Stimulated activated CD4-positive, alpha-beta T cell treated with anti-CD3 and anti-CD28 coated beads, TNF-alpha, amount 100 ng/mL, for 24 hours (primary cell): ENCODE data around the gene ITGB2.

Experiments used
- DNase-seq, 3 experiments: peaks; one replicate each; pipeline ENCODE4 v3.0.0-alpha.2; 2020; ENCODE audit warnings: low read depth in 3 of 3

ITGB2 gene

DNA sequence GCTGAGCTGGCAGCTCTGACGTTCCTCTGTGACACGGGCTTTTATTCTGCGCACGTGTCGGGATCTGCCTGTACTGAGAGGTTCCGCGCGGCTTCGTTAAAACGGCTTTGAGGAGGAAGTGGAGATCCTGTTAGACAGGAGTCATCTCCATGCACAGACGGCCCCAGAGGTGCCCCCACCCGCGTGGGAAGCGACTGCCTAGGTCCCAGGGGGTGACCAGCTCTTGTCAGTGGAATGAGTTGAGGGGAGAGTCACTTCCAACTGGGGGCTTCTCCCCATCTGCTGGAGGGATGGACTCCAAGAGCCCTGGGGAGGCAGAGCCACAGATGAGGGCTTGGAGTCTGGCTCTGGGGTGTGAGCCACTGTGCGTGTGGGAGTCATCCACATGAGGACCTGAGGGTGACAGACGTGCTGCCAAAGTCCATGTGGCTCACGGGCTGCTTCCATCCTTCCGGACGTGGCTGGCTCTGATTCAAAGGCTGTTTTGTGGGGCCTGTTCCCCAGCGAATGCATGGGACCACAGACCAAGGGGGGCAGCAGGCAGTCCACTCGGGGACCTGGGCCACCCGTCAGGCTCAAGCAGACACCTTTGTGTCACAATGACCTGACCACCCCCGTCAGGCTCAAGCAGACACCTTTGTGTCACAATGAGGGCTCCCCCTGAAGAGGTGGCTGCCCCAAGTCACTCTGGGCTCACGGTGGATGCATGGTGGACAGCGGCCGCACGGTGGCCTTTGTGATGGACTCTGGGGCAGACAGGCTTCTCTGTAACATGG is 74.0 kb downstream of the ITGB2 start:
- DNase-seq: peak in 1 of 3 experiments; percentile 51

DNA sequence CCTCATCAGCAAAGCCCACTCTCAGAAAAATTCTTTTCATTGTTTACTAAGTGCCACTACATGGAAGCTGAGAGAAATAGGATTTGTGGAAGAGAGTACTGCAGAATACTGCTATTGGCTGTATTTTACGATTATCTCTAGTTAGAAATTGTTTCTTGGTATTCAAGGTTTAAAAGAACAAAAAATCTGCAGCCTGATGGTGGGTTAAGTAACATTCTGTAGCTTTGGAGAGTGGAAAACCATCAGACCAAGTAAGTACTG is 74.5 kb downstream of the ITGB2 start:
- DNase-seq: no peak

DNA sequence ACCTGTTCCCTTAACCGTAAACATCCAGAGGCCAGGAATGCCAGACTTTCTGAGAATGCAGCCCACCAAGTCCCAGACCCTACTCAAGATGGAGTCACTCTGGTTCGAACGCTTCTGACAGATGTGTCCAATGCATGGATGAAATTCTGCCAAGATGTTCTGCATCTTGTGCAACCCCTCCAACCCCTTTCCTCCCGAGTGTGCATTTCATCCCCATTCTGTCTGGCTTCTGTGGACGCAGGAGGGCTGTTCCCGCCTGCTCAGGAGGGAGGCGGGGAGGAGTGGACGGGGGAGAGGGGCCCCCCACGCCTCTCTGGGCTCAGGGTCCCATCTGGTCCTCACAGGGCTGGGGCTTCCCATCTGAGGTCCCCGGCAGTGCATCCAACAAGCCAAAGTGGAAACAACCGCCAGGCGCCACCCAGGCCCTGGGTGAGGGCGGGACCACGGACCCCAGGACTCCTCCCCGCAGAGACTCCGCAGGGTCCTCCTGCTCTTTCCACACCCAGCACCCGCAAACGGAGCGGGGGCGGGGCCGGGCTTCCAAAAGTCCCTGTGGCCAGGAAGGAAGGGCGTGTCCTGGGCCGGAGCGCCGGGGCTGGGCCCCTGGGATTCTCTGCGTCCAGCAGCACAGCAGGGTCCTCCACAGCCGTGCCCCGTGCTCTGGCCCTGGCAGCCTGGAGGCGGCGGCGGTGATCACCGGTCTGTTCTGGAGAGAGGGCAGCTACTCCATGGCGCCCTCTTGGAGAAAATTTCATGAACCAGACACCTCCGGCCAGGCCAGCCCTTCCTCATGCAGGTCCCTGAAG is 75.1 kb downstream of the ITGB2 start:
- DNase-seq: peak; percentile 21 to 77 (median 38)

DNA sequence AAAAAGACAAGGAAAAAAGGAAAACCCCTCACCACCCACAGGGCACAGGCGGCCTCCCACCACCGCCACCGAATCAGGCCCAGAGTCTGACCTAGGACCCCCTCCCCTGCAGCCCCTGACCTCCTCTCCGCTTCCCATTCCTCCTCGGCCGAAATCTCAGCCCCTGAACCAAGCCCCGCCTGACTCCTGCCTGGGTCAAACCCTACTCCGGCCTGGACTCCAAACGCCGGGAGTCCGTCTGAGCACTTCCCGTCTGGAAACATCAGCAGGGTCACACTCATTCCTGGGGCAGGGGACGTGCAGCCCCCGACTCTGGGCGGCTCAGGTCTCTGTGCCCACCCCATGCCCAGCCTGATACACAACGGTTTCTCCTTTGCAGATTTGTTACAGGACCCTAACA is 76.4 kb downstream of the ITGB2 start:
- no peak for DNase-seq

DNA sequence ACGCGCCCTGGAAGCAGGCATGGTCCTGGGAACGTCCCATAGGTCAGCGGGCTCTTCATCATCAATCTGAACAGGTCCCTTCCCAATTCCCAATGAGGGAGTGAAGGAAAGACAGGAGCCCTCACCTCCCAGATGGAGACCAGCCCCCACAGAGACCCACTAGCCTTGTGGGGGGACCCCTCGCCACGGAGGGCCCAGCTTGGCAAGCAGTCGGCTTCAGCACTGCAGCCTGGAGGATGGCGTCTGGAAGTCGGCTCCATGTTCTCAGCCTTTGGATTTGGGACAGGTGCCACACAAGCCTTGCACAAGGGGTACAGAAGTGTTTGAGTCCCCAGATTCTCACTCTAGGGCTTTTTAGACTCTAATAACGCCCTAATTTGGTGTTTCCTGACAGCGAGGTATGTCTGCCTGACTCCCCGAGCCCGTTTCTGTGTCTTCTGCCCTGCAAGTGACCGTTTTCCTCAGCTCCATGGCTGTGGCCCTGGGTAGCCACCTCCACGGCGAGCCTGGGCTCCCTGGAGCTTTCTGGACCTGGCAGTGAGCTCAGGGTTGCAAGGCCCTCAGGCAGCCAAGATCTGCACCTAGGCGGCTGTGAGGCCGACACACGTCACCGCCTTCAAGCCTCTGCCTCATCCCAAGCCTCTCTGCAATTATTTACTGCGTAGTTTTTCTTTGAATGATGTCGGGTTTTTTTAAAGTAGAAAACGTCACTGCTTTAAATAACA is 77.8 kb downstream of the ITGB2 start:
- DNase-seq: no peak

DNA sequence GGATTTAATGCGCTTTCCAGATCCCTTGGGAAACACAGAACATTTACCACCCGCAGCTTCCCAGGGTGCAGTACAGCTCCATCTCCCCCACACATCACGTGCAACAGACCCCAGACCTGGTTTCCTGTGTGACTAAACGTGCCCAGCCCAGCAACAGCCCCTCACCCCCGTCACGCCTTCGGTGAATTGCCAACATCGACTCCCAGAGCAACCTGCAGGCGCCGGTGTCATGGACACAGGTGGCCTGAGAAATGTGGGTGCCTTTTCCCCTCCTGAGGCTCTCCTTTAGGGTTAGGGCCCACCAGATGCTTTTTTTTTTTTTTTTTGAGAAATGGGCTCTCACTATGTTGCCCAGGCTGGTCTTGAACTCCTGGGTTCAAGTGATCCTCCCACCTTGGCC is 78.6 kb downstream of the ITGB2 start:
- no peak for DNase-seq

DNA sequence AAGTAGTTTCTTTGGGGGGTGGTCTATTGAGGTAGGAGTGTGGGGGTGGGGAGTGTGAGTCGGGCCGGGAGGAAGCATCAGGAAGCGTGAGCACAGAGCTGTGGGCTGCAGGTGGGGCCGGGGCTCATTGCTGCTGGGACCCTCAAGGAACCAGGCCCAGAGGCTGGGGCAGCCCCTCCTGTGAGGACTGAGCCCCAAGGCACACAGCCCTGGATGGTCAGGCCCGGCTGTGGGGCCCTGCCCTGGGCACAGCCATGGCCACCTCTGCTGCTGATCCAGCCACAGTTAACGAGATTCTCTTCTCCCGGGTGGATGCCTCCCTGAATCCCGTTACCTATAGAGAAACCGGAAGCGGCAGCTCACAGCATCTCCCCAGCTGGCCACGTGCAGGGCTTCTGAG is 79.9 kb downstream of the ITGB2 start:
- DNase-seq: no peak

DNA sequence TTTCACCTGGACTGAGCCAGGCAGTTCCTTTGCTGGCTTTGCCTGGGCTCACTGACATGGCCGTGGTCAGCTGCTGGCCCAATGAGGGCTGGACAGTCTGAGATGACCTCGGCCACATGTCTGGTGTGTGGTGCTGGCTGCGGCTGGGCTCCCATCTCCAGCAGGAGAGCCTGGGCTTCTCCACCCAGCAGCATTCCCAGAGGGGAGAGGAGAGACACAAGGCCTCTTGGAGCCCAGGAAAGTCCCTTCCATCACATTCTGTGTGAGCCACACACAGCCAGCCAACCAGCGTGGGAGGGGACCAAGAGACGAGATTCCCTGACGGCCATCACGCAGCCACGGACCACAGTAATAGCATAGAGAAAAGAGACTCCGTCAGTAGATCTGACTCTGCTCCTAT is 81.7 kb downstream of the ITGB2 start:
- no peak for DNase-seq

DNA sequence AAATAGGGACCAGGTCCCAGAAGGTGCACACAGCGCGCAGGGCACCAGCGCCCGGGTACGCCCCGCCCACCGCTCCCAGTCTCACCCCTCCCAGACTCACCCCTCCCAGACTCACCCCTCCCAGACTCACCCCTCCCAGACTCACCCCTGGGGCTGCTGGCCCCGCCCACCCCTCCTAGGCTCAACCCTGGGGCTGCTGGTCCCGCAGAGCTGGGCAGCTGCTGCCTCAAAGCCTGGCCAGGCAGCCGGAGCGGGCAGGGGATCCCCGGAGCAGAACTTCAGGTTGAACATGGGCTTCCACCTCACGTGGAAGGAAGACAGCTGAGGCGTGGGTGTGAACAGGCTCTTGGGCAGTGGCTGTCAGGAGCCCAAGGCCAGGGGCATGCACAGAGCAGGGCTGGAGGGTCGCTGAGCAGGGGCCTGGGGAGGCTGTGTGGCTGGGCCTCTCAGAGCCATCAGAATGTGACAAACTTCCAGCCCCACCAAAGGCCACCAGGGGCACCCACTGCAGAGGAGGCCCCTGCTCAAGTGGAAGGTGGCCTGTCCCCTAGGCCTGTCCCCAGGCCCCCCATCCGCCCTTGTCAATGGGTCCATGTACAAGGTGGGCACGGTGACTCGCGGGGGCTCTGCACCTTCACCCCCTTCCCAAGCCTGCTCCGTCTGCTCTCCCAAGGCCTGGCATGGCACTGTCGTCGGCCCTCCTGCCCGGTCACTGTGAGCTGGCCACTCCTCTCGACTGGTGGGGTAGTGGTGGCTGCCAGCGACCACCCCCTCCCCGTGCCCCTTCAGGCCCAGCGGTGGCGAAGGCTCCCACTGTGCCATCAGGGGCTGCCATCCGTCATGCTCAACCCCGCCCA is 82.4 kb downstream of the ITGB2 start:
- DNase-seq: no peak

DNA sequence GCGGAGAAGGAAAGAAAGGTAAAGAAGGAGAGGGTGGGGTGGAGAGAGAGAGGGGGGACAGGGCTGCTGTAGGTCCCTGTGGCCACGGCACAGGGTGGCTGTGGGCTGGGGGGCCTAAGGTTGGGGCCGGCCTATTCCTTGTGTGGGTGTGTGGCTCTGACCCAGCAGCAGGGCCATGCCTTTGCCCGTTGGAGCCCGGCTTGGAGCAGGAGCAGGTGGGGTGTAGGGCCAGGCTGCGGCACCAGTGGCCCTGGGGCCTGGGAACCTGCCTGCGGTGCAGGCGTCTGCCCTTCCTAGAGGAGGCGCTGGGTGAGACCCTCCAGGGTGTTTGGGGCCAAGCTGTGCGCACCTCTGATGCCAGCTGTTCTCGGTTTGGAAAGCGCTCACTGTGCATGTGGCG is 83.2 kb downstream of the ITGB2 start:
- DNase-seq: no peak

DNA sequence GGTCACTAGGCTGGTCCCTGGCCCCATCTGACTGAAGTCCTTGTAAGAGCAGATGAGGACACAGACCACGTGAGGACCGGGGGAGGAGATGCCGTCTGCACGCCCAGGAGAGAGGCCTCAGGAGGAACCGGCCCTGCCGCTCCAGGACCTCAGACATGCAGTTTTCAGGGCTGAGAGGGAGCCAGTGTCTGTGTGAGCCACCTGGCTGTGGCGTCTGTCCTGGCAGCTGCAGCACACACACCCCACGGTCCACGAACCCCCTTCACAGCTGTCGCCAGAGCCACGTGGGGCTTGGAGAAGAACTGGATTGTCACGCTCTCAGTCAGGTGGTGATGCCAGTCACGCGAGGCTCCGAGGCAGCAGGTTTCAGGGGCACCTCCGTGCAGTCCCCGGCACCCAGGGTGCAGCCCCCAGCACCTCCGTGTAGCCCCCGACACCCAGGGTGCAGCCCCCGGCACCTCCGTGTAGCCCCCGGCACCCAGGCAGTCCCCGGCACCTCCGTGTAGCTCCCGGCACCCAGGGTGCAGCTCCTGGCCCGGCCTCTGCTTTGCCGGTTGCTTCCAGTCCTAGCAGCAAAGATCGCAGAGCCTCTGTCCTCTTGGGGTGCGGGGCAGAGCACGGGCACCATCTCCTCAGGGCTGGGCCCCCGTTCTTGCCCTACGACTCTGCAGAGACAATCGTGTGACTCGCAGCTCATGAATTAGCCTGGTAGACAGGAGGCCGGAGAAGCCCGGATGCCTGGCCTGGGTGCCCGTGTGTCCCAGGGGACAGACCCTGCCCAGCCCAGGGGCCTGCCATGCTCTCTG is 83.8 kb downstream of the ITGB2 start:
- no peak for DNase-seq

DNA sequence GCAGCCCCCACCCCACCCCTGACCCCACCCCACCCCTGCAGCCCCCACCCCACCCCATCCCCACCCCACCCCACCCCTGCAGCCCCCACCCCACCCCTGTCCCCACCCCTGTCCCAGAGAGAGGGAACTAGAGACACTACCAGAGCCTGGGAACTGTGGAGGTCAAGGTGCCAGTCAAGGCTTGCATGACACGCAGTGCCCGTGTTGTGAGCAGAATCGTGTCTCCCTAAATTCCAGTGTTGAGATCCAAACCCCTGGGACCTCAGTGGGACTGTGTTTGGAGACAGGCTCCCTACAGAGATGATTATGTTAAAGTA is 84.4 kb downstream of the ITGB2 start:
- no peak for DNase-seq
